AG20443 (cell line): ENCODE measurements around the gene RSF1.

Experiments
- DNase-seq: peaks from one replicate; pipeline ENCODE4 v3.0.0; 2012; ENCODE audit warnings: low spot score, mixed read lengths

The RSF1 gene

DNA sequence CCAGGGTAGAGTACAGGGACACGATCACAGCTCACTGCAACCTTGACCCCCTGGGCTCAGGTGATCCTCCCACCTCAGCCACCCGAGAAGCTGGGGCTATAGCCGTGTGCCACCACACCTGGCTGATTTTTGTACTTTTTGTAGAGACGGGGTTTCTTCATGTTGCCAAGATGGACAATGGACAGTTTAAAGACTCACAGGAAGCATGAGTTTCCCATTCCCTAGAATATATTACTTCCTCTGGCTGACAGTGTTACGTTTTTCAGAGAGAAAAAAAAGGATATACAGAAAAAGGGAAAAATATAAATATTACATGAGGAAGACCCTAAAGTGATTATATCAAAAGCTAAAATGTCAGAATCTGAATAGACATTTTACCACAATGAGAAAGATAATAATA, 72.3 kb downstream of the RSF1 start:
- no peak for DNase-seq

DNA sequence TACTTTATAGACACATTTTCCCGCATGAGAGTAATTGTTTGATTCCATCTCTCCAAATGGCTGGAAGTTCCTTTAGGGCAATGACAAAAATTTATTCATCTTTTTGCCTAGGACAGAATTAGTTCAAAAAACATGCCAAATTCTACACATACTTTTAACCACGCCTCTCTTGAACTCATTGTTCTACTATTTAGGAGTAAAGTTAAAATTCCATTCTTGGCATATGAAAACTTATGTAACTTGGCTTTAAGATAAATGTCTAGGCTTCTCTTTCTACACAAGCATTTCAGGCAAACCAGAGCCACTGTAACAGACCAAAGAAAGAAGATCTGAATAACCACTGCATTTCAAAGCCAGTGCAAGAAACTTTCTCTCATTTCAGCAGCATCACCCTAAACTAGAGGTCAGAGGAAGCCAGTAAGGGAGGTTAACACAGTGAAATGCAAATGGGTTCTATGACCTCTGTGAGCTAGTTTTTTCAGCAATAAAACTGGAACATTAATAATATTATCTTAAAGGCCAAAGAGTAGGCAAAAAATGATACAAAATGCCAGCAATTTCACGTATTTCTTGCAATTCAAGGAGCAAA, 73.0 kb downstream of the RSF1 start:
- peak; percentile 10 for DNase-seq

DNA sequence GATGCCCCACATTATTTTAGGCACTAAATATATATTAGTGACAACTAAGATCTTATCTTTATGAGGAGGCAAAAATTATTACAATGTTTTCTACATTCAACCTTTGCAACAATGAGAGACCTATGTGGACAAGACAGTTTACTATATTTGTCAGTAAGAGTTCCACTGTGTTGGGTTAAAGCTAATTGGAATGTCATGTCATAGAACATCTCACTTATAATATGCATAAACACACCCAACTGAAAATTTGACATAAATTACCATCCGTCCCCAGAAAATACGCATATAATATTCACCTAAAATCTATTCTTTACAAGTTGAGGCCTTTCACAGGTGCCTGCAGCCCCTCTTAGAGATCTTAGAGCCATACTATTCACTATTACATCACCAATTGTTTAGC, 84.0 kb downstream of the RSF1 start:
- DNase-seq, result no peak

DNA sequence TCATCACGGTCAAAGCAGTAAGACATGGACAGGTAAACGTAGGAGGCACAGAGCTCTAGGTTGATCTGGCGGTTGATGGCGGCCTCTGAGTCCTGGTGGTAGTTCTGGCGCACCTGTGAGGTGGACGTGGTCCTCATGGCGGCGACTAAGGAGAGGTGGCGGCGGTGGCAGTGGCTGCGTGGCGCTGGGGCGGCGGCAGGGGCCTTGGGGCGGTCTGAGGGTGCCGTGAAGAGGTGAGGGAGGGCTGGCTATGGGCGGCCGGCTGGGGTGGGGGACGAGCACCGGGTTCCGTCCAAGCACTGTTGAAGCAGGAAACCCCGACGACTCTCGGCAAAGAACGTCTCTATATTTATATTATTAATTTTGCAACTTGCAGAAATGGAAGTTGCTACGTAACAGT, 85.6 kb downstream of the RSF1 start:
- no peak for DNase-seq

DNA sequence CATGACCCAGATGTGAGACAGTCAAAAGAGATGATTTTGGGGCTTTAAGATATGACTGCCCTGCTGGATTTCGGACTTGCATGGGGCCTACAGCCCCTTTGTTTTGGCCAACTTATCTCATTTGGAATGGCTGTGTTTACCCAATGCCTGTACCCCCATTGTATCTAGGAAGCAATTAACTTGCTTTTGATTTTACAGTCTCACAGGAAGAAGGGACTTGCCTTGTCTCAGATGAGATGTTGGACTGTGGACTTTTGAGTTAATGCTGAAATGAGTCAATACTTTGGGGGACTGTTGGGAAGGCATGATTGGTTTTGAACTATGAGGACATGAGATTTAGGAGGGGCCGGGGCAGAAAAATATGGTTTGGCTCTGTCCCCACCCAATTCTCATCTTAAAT, 88.4 kb downstream of the RSF1 start:
- DNase-seq, result no peak

DNA sequence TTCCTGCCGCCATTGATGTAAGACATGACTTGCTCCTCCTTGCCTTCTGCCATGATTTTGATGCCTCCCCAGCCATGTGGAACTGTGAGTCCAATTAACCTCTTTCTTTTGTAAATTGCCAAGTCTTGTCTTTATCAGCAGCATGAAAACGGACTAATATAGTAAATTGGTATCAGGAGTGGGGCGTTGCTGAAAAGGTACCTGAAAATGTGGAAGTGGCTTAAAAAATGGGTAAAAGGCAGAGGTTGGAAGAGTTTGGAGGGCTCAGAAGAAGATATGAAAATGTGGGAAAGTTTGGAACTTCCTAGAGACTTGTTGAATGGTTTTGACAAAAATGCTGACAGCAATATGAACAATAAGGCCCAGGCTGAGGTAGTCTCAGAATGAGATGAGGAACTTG, 89.7 kb downstream of the RSF1 start:
- DNase-seq, result no peak

DNA sequence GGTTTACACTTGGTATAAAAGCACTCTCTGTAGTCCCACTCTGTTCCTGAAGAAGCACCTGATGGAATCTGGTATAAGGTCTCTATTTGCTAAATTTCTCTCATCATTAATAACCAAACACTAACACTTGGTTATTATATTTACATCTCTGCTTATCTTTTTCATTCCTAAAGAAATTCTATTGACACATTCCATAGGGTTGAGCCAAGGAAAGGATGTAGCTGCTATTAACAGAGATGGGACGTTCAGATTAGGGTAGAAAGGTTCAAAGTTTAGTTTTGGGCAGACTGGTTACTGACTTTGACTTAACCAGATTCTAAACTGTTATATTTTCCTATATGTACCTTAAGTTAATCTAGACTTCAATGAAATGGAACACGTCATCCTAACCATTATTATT, 91.5 kb downstream of the RSF1 start:
- no peak for DNase-seq

DNA sequence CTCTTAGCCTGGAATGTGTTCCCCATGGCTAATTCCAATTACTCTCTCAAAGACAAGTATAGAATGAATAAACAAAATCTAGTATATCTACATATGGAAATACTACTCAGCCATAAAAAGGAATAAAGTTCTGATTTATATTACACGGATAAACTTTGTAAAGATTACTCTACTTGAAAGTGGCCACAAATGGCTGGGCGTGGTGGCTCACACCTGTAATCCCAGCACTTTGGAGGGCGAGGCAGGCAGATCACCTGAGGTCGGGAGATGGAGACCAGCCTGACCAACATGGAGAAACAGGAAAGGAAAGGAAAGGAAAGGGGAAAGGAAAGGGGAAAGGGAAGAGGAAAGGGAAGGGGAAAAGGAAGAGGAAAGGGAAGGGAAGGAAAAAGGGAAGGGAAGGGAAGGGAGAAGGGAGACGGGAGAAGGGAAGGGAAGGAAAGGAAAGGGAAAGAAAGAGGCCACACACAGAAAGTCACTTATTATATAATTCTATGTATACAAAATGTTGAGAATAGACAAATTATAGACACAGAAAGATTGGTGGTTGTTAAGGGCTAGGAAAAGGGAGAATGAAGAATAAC, 92.2 kb downstream of the RSF1 start:
- DNase-seq, result no peak

DNA sequence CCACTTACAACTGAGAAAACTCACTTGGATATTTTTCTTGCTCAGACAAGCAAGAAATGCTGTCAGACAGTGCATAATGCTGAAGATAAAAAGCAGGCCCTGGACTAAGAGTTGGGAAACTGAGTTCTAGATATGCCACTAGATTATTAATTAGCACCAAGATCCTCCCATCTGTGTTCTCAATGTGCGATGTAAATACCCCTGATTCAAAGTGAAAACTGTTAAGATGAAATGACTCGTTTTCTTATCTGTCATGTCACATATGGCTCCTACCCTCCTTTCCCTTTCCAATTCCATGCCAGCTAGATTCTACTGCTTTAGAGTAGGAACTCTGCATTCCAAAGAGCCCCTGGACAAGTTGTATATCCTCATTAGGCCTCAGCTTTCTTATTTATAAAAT, 94.0 kb downstream of the RSF1 start:
- DNase-seq, result no peak

DNA sequence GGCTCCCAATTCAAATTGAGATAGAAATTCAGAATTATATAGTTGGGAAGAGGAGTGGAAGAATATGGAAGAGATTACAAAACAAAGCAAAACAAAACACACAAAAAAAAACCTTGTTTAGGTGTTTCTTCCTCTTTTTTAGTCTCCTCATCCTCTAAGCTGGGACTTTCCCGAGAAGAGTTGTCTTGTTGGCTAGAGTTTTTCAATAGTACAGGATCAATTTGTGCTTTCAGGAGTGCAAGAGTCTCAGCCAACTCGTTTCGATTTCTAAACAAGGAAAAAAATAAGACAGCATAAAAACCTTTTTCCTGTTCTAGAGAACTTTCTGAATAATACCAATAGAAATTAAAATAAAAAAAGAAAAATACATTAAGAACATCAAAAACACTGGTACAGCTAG, 95.1 kb downstream of the RSF1 start:
- no peak for DNase-seq

DNA sequence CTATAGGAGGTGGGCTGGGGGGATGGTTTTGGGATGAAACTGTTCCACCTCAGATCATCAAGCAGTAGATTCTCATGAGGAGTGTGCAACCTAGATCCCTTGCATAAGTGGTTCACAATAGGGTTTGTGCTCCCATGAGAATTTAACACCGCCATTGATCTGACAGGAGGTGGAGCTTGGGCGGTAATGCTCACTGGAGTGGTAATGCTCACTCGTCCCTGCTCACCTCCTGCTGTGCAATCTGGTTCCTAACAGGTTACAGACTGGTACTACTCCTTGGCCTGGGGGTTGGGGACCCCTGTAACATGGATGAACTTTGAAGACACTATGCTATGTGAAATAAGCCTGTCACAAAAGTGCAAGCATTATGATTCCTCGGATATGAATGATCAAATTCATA, 95.9 kb downstream of the RSF1 start:
- DNase-seq, result no peak

DNA sequence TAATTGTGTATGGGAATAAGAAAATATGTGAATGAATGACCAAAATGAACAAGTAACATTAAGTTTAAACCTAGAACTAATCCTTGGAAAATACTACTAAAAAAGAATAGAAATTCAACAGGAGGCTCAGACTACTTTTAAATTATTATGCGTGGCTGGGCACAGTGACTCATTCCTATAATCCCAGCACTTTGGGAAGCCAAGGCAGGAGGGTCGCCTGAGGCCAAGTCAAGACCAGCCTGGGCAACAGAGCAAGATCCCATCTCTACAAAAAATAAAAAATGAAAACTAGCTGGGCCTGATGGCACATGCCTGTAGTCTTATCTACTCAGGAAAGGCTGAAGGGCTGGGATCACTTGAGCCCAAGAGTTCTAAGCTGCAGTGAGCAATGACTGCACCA, 97.5 kb downstream of the RSF1 start:
- DNase-seq, result no peak

DNA sequence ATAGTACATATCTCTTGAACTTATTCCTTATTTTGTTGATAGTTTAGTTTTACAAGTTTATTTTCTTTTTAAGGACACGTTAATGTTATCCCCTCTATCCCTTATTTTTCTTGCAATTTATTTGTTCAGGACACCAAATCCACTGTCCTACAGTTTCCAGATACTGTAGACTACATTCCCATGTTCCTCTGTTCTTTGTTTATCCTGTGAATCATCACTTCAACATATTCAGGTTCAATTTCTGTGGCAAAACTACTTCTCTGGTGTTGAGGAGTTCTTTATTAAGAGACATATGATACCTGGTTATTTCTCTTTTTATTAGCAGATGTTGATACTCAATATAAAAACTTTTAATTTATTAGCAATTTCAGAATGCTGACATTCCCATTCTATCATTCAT, 110.2 kb downstream of the RSF1 start:
- no peak for DNase-seq

DNA sequence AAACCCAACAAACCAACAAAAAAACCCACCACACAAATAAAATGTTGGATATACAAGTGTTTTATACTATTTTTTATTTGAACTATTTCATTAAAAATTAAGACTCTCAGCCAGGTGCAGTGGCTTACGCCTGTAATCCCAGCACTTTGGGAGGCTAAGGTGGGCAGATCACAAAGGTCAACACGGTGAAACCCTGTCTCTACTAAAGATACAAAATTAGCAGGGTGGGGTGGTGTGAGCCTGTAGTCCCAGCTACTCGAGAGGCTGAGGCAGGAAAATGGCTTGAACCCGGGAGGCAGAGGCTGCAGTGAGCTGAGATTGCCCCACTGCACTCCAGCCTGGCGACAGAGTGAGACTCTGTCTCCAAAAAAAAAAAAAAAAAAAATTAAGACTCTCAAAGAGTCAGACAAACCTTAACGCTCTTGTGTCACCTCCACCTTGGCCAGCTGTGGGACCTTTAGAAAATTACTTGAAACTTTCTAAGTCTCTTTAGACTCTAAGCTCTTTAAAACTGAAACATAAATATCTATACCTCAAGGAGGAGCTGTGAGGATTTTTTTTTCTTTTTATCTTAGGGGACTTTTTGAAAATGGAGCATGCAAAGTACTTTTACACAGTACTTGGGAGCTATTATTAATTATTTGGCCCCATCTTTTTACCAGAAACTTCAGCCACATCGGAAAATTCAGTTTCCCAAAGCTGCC, 114.5 kb downstream of the RSF1 start:
- DNase-seq, result no peak

DNA sequence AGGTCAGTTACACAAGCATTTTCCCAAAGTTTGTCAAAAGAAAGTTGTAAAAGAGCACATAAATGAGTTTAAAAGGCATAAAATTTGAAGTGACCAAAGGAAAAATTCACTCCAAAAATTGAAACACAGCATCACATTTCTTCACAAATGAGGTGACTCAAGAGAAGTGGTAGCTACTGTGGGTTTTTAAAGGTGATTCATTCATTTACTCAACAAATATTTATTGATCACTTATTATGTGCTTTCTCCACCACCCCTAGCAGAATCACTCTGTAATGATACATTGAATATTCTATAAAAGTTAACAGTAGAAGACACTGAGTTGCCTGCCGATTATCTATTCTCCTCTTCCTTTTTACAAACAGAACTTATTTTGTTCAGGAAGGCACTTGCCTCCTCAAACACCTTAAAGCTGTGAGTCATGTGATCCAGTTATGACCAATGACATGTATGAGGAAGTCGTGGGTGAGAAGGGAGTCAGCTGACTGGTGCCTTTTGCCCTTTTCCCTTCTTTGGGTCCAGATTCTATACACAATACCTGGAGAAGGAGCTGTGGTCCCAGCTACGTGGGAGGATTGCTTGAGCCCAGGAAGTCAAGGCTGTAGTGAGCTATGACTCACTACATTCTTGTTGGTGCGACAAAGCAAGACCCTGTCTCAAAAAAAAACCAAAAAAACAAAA, 115.2 kb downstream of the RSF1 start:
- DNase-seq, result no peak

DNA sequence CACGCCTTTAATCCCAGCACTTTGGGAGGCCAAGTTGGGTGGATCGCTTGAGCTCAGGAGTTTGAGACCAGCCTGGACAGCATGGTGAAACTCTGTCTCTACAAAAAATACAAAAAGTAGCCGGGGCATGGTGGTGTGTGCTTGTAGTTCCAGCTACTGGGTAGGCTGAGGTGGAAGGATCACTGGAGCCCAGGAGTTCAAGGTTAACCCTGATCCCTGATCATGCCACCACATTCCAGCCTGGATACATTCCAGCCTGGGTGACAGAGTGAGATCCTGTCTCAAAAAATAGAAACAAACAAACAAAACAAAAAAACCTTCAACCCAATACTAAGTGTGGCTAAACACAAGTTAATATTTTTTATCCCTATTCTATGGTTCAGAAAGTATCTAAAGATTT, 116.5 kb downstream of the RSF1 start:
- no peak for DNase-seq

DNA sequence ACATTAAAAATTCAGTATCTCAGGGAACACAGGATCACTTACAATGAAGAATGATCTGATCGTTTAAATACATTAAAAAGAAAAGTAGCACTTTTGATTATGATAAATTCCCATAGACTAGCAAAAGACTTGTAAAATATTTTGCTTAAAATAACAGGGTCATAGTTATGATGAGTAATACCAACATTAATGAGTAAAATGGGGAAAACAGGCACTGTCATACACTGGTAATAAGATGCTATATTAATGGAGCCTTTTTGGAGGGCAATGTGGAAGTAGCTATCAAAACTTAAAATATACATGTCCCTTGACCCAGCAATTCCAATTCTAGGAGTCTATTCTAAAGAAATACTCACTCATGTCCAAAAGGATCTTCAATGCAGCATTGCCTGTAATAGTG, 121.1 kb downstream of the RSF1 start:
- no peak for DNase-seq

DNA sequence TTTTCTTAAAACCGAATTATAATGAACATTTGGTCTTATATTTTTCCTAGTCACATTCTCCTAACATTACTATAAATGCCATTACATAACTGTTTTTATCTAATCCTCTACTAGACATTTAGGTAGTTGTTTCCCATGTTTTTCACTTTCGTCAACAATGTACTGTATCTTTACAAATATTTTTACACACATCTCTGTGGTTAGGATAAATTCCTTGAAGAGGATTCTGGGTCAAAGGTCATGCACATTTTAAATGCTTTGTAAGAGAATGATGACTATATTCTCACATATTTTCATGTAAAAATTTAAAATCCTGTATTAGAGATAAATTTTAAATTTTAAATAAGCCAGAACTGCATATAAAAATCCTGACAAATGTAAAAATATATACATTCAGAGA, 121.6 kb downstream of the RSF1 start:
- no peak for DNase-seq

DNA sequence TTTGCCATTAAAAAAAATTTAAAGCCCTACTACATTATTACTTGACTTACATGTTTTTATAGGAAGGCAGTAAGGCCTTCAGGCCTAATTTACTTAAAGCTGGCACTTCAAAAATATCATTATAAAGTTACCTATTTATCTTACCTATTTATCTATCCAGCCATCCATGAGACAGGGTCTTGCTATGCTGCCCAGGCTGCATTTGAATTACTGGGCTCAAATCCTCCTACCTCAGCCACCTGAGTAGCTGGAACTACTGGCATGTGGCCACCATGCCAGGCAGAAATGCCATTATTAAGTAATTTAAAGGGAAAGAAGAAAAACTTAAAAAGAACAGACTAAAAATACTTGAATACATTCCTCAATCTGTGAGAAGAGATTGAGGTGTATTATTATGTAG, 122.7 kb downstream of the RSF1 start:
- no peak for DNase-seq

DNA sequence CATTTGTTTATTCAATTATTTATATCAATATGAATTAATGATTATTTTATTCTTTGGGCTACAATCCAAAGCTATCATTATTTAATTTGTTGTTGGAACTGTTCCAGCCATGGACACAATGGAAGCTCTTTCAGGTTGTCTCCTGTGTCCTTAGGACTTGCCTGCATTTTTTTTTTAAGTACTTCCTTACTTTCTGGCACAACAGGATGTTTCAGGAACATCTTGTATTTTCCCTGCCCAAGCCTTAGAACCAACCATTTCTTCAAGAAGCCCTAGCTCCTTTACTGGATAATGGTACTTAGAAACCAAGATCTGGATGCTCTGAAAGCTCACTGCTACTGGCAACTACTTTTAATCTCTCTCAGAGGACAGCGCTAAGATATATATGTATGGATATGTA, 125.1 kb downstream of the RSF1 start:
- DNase-seq, result no peak

DNA sequence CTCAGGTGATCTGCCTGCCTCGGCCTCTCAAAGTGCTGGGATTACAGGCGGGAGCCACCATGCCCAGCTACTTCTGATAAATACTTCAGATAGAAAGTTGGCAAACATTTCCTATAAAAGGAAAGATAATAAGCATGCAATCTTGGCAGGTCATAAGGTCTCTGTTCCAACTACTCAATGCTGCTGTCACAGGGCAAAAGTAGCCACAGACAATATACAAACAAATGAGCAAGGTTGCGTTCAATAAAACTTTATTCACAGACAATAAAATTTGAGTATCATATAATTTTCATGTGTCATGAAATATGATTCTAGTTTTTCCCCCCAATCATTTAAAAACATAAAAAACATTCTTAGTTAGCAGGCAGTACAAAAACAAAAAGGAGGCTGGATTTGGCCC, 129.9 kb downstream of the RSF1 start:
- DNase-seq, result no peak

DNA sequence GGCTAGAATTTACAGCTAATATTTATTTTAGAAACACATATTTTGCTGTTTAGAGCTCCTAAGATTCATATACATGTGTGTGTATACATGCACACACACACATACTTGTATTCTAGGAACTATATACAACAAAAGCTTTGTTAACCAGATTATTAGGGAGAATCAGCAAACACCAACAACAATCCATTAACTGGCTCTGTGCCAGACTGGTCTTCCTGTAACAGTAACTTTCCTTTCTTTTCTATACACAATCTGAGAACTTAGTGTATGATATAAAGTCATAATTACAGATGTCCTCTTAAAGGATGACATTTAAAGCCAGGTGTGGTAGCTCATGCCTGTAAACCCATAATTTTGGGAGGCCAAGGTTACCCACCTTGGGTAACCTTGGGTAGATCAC, 133.4 kb downstream of the RSF1 start:
- DNase-seq, result no peak

DNA sequence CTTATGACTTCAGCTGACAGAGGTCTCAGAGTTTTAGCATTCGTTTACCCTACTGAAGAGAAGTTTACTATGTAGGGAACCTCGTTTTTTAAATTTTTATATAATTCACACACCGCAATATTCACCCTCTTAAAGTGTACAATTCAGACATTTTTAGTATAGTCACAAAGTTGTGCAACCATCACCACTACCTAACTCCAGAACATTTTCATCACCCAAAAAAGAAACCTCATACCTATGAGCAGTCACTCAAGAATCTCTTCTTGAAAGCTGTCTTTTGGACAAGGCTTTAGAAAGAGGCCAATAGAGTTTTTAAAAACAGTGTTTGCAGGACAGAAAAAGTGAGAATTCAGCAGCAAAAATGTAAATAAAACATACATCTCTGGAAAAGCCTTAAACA, 143.4 kb downstream of the RSF1 start:
- no peak for DNase-seq
